Medulla oblongata (tissue), 1 donor: ENCODE measurements around the gene LITAFD.

Experiments used
- DNase-seq: peaks from one replicate; pipeline ENCODE4 v3.0.0-alpha.2; 2015; ENCODE audit errors: extremely low spot score

Gene LITAFD

DNA sequence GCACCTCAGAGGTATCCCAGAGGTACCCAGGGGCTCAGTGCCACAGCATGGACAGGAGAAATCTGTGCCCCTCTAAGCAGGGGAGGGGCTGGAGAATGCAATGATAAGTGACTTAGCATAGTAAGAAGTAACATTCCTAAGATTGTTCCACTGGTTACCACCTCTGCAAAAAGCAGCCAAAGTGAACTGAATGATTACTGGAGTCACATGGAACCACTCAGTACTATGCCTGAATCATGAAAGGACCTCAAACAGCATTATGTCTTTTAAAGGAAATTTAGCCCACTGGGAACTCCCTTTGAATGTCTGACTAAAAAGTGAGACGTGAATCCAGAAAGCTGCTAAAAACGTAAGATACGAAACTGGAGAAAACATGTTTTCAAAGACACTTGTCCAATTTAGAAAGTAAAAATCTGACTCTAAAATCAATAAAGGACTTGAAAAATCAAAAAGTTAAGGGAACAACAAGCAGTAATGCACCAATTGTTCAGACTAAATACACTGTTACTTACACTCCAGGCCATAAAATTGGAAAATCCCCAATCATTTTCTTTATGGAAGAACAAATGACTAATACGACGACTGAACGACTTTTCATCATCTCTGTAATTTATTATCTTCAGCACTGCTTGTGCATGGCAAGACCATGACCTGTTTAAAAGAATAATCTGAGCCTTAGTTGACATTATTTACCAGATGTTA lies 38.6 kb downstream of the LITAFD start:
- DNase-seq = no peak

DNA sequence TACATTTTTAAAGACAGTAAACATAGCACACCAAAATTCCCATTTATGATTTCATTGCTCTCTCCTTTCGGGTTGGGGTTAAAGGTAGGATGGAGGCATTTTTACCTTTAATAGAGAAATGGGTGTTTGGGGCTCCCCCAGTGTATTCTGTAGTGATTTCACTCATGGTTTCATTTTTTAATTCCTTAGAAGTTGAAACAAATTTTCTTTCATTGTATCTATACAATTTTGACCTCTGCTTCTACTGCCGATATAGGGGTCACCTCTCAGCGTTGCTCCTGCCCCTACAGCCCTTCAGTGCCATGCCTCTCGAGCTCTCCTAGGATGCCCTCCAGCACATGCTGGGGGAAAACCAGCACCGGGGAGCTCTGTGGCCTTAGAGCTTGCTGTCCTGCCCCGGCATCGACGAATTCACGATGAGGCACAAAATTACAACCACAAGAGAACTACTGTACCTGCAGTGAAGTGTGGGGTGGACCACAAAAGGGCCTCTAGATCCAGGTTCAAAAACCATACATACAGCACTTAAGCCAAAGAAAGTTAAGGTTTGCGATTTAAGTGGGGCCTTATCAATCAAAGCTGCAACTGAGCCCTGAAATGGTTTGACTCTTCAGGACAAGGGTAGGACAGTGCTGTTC lies 39.3 kb downstream of the LITAFD start:
- DNase-seq = no peak

DNA sequence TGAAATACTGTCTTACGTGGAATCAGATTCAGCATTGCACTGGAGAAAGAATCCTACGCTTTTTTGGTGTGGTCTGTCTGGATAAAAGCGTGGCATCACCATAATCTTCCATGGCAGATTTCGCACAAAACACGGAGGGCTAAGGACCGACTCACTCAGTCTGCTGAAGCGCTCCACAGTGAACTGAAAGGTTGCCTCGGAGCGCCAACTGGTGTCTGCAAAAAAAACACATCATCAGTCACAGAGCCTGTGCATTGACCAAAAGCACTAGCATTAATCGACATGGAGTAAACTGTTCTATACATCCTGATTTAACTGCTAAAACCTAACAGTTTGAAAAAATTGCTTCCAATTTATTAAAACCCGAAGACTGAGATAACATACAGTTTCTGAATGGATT lies 41.0 kb downstream of the LITAFD start:
- peak; percentile 68 for DNase-seq

DNA sequence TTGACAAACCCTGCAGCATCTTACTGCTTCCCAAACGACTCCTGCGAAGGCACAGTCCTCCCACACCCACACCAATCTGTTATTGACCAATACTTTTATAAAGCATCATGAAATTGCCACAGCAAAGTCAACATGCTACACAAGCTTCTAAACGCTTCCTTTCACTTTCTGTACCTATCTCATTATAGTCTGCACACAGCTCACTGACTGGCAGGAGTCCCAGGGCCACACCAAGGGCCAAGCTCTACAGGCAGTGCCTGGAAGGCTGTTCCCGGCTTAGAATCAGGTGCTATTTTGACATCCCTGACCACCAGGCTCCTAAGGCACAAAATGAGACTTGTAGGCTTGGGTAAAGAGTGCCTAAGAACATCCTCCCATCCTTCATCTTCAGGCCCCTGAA lies 42.1 kb downstream of the LITAFD start:
- peak; percentile 44 for DNase-seq

DNA sequence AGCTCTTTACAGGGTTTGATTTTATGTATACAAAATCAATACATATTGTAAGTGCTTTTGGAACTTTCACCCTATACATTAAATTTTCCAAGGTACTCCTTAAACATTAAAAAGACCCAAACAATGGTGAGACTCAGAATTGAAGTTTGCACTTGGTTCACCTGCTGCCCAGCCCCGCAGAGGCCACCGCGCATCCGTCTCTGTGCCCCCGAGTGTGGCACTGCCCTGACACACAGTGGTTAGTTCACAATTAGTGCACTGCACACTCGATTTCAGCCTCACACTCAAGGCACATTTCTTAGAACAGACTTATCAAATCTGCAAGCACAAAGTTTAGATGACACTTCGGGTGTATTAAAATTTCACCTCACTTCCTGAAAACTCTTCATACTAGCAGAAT lies 43.3 kb downstream of the LITAFD start:
- no peak for DNase-seq

DNA sequence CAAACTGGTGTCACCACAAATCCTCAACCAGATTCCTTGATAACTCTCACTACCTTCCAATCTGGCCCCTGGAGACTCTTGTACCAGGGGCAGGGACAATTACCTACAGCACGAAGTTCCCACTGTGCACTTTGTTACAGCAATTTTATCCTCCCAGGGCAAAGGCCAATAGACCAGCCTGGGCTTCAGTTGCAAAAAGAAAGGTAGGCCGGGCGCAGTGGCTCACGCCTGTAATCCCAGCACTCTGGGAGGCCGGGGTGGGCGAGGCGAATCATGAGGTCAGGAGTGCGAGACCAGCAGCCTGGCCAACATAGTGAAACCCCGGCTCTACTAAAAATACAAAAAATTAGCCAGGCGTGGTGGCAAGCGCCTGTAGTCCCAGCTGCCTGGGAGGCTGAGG lies 44.7 kb downstream of the LITAFD start:
- no peak for DNase-seq

DNA sequence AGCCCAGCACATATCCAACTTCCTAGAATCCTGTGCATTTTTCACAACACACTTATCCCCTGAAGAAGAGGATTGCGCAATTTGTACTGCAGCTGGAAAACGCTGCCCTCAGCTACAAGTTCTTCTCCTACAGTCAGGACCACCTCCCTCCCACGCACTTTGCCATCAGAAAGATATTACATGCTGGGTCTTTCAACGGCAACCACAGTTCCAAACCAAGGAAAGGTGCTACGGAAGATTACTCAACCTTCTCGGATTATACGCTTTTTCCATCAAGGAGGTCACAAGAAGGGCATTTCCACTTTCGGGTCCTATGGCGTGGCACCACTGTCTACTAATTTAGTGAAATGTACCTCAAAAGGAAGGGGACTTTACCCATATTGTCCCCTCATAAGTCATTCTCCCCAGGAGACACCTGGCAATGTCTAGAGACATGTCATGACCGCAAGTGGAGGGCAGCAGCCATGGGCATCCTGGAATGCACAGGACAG lies 46.4 kb downstream of the LITAFD start:
- no peak for DNase-seq

DNA sequence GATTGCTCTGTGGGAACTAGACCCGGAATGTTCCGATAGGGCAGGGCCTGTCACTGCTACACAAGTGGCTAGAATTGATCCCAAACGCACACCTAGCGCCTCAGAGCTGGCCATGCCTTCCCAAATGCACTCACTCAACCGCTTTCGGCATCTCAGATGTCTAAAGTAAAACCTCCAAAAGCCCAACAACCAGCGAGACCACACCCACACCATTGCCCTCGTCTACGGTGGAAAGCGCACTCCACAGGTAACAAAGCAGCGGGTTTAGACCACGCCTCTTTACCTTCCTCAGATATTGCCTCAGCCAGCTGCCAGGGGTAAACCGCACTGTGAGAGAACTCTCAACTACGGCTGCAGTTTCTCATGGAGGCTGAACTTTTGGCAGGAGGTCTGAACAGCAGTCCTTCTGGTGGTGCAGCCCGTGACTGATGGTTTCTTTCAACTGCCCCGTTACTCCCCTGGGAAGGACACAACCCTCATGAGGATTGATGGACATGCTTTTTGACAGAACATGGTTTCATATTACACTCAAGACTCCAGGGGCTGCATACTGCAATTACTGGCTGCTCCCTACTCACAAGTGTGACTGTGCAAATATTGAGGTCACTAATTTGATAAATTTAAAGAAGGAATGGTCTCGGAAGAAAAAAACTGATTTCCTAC lies 47.1 kb downstream of the LITAFD start:
- no peak for DNase-seq

DNA sequence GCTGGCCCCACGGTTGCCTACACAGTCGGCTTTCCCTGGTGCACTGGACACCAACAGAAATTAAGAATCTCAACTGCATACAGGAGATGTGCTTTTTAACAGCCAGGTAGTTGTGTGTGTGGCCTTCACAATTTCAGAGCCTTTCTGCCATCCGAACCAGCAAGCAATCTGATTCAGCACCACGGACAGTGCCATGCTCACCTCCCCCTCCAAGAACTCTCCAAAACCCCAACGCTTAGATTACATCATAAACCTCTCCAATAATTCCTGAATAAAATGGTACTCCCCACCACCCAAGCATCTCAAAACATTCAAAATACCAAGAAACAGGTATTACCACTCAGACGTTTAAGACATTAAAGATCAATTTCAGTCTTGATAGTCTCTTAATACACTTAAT lies 49.7 kb downstream of the LITAFD start:
- peak; percentile 40 for DNase-seq

DNA sequence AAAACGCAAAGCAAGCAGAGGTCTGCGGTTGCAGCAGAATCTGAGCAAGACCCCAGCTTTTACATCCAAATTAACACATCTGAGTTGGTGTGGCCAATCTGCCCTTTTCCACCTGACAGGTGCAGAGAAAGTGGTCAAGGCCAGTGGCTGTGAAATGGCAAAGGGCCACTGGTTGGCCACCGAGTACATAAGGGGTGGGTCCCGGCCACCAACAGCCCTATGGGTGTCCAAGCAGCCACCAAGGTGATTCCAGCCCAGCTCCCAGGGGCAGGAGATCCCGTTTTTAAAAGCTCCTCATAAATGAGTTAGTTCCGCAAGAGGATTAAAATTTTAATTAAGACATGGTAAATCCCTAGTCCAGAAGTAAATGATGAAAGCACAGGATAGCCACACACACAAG lies 52.5 kb downstream of the LITAFD start:
- no peak for DNase-seq
